Stimulated activated CD8-positive, alpha-beta memory T cell treated with anti-CD3 and anti-CD28 coated beads, Interleukin-7, amount 100 ng/mL, for 24 hours (primary cell): ENCODE results near the gene TMLHE.
"Not testable (repeated sequence)": the region's sequence is repeated elsewhere in the genome, so short reads cannot be mapped to it uniquely, and the experiment has no call there.

Source experiments
- DNase-seq: peaks from one replicate; pipeline ENCODE4 v3.0.0-alpha.2; 2020; ENCODE audit warnings: low read depth

The TMLHE gene, protein sequence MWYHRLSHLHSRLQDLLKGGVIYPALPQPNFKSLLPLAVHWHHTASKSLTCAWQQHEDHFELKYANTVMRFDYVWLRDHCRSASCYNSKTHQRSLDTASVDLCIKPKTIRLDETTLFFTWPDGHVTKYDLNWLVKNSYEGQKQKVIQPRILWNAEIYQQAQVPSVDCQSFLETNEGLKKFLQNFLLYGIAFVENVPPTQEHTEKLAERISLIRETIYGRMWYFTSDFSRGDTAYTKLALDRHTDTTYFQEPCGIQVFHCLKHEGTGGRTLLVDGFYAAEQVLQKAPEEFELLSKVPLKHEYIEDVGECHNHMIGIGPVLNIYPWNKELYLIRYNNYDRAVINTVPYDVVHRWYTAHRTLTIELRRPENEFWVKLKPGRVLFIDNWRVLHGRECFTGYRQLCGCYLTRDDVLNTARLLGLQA

DNA sequence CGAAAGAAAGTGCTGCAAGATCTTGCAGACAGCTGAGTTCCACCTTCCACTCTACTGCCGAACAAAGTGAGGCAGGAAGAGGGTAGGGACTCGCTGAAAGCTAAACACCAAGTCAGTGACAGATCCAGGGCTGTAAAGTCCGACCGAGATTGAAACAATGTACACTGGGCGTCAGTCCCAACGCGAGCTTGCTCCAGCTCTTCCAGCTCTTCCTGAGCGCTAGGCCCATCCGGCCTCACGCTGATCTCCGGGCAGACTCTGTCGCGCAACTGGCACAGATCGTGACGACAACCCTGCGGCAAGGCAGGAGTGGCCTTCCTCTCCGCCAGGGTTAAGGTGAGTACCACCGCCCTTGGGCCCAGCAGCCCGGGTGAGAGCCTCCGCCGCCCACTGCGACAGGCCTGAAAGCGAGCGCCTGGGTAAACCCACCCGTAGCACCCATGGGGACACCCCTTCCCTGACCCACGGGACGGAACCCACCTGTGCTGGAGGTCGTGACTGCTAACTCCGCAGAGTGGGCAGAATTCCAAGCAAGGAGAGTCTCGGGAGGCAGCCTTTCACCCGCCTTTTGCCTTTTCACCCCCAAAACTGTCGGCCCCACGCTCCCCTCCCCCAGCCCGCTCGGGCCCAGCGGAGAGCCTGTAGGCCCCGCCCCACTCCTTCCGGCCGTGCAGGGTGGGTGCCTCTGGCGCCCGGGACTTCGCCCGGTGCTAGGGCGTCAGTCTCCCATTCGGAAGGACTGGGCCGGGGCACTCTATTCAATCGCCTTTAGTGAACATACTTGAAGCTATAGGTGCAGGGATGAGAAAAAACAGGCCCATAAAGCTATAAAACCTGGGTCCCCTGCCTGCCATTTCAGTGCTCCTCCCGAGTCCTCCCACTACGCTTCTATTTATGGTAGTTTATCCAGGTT, at the start of gene TMLHE, which contains the start of gene SPRY3:
Gene TMLHE, minus strand, starts transcription at position 641 of the 913 bp plus-strand sequence. CDS start 67,676 bp downstream, outside the sequence.
Gene SPRY3, plus strand, starts transcription at position 275 of the 913 bp plus-strand sequence.
- DNase-seq, result peak; percentile 25

DNA sequence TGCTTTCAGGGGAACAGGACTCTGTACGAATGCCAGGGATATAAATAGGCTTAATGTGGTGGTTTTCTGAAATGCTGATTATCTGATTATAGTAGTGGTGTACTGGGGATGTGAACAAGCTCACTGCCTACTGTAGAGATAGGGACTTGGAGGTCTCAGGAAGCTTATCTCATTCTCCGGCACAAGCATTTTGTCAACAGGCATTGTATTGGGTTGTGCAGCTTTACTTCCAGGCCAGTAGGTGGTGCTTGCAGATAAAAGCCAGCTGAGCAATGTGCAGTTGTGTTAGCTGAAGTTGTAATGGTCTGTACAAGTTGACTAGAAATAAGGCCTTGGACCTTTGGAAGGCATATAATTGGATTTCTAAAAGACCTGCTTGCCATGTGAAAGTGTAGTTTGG, 49.5 kb upstream of the TMLHE start:
- DNase-seq, result no peak

DNA sequence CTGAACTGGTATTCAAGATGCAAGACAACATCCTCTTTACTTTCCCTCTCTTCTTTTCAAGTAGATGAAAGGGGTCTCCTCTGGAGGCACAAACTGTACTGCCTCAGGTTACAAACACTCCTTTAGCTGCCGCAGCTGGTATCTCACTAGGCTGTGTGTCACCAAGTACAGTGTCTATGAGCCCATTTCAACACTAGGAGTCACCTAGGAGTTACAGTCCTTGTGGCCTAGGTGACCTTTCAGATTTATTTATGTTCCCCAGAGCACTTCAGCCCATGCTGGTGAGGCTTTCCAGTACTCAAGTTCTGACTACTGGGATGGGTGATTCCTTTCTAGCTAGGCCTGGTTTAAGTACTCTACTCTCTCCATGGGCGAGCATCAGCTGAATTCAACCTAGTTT, 32.4 kb upstream of the TMLHE start:
- no peak for DNase-seq

DNA sequence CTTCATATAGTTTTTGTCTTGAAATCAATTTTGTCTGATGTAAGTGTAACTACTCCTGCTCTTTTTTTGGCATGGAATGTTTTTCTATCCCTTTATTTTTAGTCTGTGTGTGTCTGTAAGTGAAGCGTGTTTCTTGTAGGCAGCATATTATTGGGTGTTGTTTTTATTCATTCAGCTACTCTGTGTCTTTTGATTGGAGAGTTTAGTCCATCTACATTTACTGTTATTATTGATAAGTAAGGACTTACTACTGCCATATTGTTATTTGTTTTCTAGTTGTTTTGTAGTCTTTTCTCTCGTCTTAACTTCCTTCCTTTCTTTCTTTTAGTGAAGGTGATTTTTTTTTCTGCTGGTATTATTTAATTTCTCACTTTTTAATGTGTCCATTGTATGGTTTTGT, 30.5 kb upstream of the TMLHE start:
- DNase-seq, result no peak

DNA sequence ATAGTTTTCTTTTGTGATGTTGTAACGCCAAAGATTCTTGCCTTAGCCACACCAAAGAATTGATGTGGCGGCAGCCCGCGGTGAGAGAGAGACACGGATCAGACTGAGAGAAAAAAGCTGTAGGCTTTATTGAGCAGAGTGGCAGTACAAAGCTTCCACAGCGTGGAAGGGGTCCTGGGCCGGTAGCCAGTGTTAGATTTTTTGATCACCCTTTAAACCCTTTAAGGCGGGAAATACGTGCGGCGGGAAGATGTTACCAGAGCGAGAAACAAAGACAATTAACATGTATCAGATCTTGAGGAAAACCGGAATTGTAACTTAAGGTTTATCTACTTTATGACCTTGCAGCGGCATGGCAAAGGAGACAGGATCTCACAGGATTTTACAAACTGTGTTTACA, 28.6 kb upstream of the TMLHE start:
- not testable (repeated sequence) for DNase-seq

DNA sequence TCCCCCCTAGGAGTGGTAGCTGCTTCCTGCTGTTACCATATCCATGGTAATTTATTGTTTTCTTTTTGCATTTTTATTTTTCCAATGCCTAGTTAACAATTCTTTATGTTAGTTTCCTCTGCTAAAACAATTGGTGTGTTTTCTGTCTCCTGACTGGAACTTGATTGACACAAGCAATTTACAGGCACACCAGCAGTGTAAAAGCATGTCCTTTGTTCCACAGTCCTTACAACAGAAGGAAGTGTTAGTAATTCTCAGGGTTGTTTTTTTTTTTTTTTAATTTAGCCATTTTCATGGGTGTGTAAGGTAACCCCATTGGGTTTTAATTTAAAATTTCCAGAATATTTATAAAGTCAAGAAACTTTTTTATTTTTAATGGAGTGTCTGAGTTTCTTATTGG, 25.0 kb upstream of the TMLHE start:
- no peak for DNase-seq

DNA sequence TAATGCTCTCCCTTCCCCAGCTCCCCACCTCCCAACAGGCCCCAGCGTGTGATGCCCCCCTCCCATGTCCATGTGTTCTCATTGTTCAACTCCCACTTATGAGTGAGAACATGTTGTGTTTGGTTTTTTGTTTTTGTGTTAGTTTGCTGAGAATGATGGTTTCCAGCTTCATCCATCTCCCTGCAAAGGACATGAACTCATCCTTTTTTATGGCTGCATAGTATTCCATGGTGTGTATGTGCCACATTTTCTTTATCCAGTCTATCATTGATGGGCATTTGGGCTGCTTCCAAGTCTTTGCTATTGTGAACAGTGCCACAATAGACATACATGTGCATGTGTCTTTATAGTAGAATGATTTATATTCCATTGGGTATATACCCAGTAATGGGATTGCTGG, 22.3 kb upstream of the TMLHE start:
- not testable (repeated sequence) for DNase-seq

DNA sequence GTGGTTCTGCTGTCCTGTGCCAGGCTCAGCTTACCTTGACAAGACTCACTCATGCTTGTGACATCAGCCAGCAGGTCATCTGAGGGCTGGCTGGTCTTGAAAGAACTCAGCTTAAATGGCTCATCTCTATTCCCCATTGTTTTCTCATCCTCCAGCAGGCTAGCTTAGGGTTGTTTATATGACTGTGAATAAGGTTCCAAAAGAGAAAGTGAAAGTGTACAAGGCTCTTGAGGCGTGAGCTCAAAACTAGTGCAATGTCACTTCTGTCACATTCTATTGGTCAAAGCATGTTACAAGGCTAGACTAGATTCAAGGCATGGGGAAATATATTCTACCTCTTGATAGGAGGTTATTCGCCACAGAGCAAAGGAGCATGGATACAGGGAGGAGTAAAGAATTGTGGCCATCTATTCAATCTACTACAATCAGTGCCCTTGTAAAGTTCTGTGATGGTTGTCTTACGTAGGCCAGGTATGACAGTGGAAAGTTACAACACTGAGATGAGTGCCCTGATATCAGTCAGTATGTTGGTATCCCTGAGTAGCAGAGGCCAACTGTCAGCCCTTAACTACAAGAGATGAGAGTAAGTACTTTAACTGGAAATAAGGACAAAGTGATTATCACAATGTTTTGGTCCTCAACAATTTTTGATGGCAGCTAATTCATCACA, 19.8 kb upstream of the TMLHE start:
- no peak for DNase-seq

DNA sequence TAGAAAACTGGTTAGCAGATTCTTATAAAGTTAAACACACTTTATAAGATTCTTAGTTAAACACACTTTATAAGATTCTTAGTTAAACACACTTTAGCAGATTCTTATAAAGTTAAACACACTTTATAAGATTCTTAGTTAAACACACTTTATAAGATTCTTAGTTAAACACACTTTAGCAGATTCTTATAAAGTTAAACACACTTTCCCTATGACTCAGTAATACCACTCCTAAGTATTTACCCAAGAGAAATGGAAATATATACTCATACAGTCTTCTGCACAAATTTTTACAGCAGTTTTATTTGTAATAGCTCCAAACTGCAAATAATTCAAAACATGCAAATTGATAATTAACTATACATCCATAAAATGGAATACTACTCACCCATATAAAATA, 7.4 kb upstream of the TMLHE start:
- DNase-seq, result not testable (repeated sequence)

DNA sequence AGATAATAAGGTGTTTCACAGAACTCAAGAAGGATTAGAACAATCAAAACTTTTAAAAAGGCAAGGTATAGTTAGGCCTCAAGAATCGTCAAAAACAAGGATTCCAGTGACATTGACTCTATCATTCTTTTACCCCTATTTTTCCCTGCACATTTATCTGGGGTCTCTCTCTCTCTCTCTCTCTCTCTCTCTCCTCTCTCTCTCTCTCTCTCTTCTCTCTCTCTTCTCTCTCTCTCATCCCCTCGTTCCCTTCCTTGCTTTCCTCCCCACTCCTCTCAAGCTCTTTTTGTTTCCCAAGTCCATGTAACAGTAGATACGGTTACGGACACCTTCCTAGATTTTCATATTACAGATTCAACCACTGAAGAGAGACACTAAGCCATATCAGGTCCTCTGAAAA, 3.2 kb upstream of the TMLHE start:
- no peak for DNase-seq

DNA sequence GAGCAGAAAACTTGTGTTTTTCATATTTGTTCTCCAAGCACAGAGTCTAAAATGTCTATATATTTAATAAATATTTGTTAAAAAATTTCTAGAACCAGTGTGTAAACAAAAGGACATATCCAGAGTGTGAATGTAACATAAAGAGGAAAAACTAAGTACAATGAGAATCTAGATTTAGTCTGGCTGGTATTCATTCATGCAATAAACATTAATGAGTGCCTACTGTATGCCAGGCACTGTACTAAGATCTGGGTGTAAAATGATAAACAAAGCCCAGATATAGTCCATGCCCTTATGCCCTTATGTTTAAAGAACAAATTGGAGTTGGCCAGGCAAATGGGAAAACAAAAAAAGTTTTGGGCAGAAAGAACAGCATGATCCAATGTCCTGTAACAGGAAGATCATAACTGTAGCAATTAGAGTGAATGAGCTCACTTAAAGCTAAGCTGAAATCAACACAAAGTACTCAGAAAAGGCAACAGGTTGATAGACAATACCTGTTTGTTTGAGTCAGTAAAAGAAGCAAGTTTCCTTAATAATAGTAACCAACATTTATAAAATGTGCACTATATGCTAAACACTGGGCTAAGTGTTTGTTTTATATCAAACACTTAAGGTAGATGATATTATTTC, 1.3 kb upstream of the TMLHE start:
- DNase-seq, result no peak

DNA sequence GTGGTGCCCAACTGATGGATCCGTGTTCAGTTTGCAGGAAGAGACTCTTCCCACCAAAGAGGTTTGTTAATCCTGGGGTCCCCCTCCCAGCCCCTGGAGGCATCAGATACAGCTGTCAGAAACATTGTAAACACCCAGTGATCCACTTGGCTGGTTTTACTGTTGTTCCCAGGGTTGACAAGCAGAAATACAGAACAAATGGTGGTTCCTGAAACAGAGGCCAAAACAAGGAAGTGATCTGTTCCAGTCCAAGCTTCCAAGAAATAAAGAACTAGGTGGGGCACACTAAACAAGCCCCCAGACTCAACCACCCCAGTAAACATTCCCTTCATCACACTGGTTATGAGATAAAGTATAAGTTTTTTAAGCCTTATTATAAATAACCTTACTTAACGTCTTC, 1.4 kb downstream of the TMLHE start:
- DNase-seq, result no peak

DNA sequence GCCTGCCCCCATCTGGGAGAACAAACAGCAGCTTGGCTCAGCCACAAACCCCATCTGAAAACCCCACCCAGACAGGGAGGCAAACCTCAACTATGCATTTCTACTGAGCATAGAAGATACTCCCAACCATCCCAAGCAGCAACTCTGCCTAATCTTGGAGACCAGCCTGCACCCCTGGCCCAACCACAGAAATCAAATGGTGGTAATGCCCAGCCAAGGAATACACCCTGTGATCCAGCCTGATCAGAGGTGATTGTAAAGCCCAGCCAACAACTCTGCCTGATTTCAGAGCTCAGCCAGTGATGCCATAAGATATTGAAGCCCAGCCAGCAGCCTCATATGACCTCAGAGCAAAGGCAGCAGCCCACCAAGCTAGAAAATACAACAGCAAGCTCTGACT, 19.8 kb downstream of the TMLHE start:
- DNase-seq, result no peak

DNA sequence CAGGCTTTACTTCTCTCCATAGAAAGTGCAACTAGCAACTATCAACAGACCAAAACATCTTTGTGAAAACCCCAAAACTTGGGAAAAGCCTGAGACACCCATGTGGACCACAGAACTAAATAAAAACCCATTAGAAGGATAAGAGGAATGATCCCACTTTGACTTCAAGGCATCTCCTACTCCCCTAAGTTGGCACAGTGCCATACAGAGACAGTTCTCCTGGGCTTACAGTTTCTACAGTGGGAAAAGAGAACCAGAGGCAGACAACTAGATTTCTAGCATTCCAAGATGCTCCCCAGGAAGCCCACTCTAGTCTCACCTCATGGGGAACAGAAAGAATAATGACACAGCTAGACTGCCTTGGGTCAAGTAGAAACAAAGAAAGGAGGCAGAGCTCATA, 20.4 kb downstream of the TMLHE start:
- DNase-seq, result no peak

DNA sequence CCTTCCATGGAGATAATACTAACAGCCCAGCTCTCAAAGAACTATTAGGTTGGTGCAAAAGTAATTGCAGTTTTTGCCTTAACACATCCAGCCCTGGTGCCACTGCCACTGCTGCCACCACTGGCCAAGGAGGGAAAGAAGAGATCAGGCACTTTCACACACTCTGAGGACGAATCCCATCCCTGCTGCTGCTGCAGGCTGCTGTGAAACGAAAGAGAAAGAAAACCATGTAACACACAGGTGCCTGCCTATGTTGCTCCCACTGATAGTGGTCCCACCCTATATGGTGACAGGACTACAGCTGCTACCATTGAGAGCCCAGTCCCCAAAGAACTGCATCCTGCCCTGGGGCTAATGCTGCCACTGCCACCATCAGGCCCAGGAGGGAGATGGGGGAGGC, 35.1 kb downstream of the TMLHE start:
- no peak for DNase-seq

DNA sequence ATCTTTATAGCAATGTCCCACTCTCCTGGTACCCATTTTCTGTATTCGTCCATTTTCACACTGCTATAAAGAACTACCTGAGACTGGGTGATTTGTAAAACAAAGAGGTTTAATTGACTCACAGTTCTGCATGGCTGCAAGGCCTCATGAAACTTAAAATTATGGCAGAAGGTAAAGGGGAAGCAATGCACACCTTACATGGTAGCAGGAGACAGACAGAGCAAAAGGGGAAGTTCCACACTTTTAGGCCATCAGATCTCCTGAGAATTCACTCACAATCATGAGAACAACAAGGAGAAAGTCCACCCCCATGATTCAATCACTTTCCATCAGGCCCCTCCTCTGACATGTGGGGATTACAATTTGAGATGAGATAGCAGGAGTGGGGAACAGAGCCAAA, 49.7 kb downstream of the TMLHE start:
- no peak for DNase-seq

DNA sequence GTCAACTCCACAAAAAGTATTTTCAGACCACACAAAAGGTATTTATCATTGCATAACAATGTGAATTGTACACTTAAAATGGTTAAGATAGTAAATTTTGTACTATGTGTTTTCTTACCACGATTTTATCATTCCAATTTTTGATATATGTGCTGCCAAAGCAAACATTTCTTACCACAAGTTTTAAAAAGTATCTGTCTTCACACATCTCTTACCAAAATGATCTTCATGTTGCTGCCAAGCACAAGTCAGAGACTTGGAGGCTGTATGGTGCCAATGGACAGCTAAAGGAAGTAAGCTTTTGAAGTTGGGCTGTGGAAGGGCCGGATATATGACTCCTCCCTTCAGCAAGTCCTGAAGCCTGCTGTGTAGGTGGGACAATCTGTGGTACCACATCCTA, 67.9 kb downstream of the TMLHE start:
- no peak for DNase-seq

DNA sequence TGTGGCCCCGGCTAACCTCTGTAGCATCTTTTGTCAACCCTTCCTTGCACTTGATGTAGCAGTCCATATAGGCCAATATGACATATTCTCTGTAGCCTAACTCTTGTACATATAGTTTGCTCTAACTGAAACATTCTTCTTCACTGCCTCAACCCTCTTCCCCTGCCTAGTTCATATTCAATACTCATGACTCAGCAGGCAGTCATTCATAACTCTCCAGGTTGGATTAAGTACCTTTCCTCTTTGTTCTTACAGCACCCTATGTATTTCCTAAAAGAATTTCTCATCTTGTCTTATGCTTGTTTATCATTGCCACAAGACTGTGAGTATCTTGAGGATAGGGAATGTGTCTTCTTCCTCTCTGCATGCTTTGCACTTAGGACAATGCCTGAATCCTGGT, 76.9 kb downstream of the TMLHE start:
- DNase-seq, result no peak

DNA sequence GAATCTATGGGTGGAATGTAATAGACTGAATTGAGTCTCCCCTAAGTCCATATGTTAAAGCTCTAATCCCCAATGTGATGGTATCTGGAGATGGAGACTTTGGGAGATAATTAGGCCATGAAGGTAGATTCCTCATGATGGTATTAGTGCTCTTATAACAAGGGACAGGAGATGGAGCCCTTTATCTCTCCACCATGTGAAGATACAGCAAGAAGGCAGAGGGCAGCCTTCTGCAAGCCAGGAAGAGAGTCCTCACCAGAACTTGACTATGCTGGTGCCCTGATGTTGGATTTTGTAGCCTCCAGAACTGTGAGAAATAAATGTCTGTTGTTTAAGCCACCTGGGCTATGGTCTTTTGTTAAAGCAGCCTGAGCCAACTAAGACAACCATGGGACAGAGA, 78.0 kb downstream of the TMLHE start:
- no peak for DNase-seq

DNA sequence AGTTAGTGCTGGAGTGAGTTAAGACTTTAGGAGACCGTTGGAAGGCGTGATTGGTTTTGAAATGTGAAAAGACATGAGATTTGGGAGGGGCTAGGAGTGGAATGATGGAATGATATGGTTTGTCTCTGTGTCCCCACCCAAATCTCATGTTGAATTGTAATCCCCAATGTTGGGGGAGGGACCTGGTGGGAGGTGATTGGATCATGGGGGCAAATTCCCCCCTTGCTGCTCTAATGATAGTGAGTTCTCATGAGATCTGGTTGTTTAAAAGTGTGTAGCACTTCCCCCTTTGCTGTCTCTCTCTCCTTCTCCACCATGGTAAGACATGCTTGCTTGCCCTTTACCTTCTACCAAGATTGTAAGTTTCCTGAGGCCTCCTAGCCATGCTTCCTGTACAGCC, 85.7 kb downstream of the TMLHE start:
- not testable (repeated sequence) for DNase-seq

DNA sequence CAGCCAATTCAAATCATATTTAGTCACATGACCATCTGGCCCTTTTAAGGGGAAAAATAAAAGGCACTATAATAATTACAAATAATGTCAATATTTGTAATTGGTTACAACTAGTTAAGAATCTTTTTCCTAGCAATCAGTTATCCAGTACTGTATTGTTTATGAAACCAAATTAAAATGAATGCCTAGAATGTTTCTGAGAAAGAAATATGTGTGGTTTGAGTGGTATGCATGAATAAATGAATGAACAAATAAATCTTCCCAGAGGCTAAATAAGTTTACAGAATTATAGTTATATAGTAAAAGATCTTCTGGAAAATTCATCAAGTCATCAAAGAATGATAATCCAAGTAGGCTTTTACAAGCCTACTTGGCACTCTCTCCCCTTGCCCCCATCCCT, 98.5 kb downstream of the TMLHE start:
- DNase-seq, result no peak

DNA sequence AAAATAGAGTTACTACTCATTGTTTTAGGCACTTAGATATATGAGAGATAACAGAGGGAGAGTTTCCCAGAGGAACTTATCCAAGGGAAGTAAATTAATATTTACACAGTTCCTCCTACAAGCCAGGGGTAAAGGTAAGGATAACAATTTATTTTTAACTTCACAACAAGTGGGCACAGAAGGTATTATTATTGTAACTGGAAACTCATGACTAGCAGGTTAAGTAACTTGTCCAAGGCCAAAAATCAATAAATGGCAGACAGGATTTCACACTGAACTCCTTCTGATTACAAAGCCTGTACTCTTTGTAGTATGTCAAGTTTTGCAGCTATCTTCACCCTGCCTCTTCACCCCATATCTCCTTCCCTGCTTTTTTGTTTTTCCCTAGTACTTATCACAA, 107.5 kb downstream of the TMLHE start:
- no peak for DNase-seq
